HepG2 (cell line): ENCODE data around the gene SEMA3B.

Experiments used
- CTCF ChIP-seq: sonication (generic); formaldehyde crosslinking; IDR thresholded peaks from 2 replicates; pipeline ENCODE4 v1.5.0; 2020; ENCODE audit warnings: mild to moderate bottlenecking, missing genetic modification reagents, moderate library complexity
- FOXM1 ChIP-seq: sonication (generic); formaldehyde crosslinking; IDR thresholded peaks from 2 replicates; pipeline ENCODE4 v1.5.0; 2020; ENCODE audit warnings: missing genetic modification reagents
- GLMP ChIP-seq: sonication (generic); formaldehyde crosslinking; IDR thresholded peaks from 2 replicates; pipeline ENCODE4 v1.9.0; 2021; ENCODE audit warnings: missing genetic modification reagents, mild to moderate bottlenecking, borderline replicate concordance
- SIN3A ChIP-seq: IDR thresholded peaks from 2 replicates; pipeline ENCODE4 v1.6.1; 2011; ENCODE audit warnings: low read depth, mild to moderate bottlenecking, control low read depth, low read length, borderline replicate concordance
- ZBTB2 ChIP-seq: sonication (generic); formaldehyde crosslinking; IDR thresholded peaks from 2 replicates; pipeline ENCODE4 v1.8.0; 2022; ENCODE audit warnings: low read depth, missing genetic modification reagents
- ZNF10 ChIP-seq: sonication (generic); formaldehyde crosslinking; IDR thresholded peaks from 2 replicates; pipeline ENCODE4 v1.4.0; 2020; ENCODE audit warnings: mild to moderate bottlenecking, low read depth, missing genetic modification reagents, borderline replicate concordance
- ZNF414 ChIP-seq: sonication (generic); formaldehyde crosslinking; IDR thresholded peaks from 2 replicates; pipeline ENCODE4 v1.5.0; 2020; ENCODE audit warnings: missing genetic modification reagents

- TF ChIP-seq CTCF (no peak), GLMP (no peak), ZBTB2 (CRISPR knock-in tag) (no peak), FOXM1 (CRISPR knock-in tag) (no peak), ZNF10 (CRISPR knock-in tag) (no peak), ZNF414 (CRISPR knock-in tag) (no peak), SIN3A (no peak)
These were observed 49.7 kb upstream of the SEMA3B start for GRCh38 chr3:50219285-50219684.
